Measurements from ENCODE around the gene RFX4.
"Not testable (repeated sequence)": the region's sequence is repeated elsewhere in the genome, so short reads cannot be mapped to it uniquely, and the experiment has no call there.

RFX4 gene

DNA sequence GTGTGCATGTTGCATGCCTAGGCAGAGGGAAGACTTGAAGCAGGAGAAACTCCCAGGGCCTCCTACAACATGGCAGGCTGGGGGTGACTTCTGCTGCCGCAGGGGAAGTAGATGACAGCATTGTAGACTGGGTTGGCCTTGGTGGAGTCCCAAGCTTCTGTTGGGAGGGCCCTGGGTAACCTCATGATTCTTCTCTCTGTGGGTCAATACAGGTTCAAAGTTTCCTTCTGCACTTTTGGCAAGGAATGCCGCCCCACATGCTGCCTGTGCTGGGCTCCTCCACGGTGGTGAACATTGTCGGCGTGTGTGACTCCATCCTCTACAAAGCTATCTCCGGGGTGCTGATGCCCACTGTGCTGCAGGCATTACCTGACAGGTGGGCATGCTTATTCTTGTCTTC, 113.3 kb downstream of the RFX4 start:
- DNase-seq: no peak

DNA sequence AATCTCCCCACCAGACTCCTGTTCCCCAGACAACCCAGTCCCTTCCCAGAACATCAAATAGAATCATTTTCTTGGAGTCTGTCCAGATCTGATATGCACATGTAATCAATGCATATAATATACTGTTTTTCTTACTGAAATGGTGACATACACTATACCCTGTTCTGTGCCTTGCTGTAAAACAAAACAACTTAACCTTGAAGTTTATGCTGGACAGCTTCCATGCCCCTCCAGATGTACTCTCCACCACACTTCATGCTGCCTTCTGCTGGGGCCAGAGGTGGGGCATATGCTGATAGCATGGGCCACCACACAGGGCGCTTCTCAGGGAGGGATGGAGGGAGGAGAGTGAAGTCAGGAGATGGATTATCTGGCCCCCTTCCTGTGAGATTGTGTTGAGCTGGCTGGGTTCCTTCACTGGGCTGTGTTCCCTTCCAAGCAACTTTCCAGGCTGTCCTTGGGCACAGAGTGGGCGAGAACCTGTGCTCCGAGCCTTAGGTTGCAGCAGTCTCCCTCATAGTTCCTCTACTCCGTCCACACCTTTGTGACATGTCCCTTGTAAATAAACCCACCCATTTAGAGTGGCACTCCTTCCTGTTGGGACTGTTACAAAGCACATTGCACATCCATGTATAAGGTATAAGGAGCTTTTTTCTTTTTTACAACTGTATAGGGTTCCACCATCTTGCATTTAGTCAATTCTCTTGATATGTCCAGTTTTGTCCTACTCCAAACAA, 114.0 kb downstream of the RFX4 start:
- no peak for DNase-seq

DNA sequence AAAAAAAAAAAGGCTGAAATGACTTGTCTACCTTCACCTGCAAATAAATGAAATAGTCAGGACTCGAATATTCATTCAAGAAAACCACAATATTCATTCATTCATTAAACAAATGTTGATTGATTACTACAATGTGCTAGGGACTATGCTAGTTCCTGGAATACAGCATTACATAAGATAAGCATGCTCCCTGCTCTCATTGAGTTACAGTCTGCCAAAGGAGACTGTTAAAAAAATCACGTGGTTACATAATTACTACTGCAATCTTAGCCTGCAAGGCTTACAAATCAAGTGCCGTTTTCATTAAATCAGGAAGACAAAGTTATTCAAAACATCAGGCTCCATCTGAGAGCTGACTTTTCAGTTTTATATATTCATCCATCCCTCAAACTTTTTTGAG, 121.3 kb downstream of the RFX4 start:
- no peak for DNase-seq

DNA sequence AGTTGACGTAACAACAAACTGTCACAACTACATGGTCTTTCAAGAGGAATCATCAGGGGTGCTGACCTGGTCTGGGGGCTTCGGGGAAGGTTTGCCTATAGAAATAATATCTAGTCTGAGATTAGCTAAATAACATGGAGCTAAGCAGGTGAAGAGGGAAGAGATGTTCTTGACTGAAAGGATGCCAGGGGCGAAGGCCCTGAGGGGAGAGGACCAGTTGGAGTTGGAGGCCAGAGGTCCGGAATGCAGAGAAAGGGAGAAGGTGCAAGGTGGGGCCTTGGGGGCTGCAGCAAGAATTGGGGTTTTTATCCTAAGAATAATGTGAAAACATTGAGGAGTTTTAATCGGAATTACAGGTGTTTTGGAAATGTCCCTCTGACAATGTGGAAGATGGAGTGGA, 123.2 kb downstream of the RFX4 start:
- DNase-seq: no peak

DNA sequence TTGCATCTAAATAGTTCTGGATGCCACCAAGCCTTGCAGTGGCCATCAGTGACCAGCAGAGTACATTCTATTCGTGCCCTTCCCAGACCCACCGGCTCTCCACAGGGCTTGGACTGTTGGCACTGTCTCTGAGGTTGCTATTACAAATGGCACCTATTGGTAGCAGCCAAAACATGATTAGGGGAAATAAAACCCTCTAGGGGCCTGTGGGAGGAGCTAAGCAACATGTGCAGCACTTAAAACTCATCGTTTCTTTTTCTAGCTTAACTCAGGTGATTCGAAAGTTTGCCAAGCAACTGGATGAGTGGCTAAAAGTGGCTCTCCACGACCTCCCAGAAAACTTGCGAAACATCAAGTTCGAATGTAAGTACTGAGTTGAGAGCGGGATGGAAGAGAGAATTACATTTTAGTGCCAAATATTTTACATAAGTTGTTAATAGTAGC, 126.3 kb downstream of the RFX4 start:
- DNase-seq: no peak

DNA sequence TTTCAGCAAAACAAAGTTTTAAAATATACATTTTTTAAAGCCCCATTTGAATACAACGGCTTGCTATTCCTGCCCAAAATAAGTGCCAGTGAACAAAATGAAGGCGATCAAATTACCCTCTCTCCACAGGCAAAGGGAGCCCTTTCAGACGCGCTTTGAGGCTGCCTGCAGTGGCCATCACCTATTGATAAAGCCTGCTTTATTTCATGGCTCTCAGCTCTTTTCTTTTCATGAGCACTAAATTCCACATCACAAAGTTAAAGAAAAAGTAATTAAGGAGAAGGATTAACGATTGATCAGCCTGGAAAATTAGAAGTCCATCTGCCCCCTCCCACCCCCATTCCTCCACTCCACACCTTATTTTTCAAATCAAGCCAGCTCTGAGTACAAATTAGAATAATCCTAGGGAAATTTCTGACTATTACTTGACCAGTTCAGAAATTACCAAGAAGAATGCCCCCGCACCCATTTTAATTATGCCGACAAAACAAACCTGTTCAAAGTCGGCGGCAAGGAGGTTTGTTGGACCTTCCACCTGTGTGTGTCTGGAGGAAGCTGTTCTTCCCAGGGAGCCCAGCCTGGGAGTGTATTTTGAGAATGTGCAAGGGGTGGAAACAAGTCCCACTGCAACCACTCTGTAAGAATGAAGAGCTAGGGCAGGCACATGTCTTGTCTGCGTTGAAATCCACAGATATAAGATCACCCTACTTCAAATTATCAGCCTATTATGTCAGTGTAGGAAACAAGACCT, 127.5 kb downstream of the RFX4 start:
- DNase-seq: no peak

DNA sequence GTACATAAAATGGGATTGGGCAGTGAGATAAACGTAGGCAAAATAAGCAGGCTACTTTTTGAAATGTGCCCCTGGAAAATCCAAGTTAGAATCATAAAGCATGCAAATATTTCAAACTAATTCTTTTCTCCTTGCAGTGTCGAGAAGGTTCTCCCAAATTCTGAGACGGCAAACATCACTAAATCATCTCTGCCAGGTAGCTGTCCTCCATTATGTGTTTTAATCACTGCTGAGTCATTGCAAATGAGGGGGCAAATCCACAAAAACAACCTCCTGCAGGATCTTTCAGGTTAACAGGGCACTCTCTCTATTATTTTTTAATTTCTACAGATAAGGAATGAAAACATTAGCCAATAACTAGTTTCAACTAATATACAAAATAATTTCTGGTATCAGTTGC, 128.5 kb downstream of the RFX4 start:
- DNase-seq: no peak

DNA sequence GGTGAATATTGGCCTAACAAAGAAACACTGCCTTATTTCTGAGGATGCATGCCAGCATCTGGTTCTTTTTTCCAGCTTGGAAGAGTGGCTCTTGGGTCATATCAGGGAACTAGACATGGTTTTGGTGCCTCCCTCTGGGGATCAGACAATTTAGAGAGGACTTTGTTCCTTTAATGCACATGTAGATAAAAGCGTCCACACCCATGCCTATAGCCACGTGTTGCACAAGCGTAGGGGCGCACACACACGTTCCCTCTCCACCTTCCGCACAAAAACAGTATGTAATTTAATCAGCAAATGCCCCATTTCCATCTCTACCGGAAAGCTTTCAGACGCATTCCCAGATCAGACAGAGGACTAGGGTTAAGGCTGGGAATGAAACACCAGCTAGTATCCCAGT, 130.0 kb downstream of the RFX4 start:
- DNase-seq: no peak

DNA sequence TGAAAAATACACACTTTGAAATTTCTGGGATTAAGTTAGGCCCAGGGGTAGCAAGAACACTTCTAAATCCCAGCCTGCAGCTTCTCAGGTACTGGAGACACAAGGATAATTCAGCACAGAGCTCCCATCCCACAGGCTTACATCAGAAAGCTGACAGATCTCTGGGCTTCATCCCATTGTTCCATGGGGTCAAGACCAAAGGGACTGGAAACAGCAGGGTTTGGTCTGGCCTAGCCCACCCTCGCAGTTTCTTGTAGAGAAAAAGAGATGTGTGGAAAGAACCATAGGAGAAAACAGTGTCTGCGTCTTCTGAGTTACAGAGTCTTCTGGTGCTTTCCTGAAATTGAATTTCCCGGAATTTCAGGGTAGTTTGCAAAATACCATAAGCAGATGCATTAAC, 132.1 kb downstream of the RFX4 start:
- DNase-seq: no peak

DNA sequence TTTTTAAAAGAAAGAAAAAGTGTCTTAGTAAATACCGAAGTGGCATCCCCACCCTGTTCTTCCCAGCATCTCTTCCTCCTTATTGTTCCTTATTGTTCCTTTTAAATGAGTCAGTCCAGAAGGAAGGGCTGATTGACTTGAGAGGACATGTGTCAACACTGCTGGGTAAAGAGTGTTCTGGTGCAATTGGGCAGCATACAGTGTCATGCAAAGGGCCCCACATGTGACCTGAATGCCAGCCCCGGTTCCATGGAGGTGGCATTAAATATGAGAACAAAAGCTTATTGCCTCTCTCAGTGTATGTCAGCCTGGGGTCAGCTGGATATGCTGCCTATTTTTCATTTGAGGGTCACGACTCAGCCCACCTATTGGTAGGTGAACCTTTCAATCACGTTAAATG, 132.8 kb downstream of the RFX4 start:
- no peak for DNase-seq

DNA sequence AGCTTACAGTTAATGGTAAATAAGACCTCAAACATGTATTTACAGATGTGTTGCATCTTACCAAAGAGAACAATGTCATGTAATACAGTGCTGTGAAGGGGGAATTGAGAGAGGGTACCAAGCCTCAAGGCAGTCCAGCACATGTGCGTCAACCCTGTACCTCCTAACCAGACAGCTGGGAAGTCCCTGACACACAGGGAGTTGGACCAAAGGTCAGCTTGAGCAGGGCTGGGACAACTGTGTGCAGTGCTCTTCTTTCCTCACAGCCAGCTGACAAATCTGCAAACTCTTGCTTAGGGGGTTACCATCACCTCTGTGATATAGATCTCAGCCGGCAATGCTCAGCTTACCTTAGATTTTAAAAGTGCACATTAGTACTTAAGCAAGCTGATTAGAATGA, 134.9 kb downstream of the RFX4 start:
- no peak for DNase-seq

DNA sequence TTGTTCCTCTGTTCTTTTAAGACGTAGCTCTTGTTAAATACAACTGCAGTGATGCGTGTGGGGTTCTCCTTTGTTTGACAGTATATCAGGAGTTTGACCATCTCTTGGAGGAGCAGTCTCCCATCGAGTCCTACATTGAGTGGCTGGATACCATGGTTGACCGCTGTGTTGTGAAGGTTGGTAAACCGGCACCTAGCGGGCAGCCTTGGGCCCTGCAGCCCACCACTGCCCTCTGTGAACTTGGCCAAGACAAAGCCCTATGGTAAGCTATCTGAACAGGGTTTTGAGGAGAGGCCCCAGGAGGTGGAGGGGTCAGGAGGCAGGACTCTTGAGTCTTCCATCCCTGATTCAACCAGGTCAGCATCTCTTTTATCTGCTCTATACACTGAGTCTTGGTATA, 137.1 kb downstream of the RFX4 start:
- DNase-seq: no peak

DNA sequence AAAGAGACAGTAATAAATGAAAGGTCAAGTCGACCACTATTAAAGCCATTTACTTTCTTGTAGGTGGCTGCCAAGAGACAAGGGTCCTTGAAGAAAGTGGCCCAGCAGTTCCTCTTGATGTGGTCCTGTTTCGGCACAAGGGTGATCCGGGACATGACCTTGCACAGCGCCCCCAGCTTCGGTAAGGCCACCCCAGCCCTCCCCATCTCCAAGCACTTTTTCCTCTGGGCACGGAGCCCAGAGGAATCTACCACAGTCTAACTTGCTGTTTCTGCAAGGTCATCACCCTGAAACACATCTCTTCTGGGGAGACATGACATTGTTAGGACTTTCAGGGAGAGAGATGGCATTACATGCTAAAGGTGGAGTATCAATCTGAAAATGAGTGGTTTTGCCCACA, 137.9 kb downstream of the RFX4 start:
- DNase-seq: no peak

DNA sequence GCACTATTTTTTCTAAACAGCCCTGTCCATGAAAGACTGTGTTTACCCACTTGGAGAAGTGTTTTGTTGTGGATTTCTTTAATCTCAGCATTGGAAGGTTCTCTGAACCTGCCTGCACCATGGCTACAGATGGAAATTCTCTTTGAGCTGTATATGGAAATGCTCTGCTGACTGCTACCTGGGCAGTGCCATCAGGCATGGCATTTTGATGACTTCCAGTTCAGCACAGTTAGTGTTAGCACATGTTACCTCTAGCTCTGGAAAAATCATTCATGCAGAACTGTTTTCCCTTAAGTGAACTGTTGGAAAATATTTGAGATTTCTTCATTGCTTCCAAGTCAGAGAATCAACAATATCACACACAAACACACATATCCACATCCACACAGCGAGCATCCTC, 139.1 kb downstream of the RFX4 start:
- no peak for DNase-seq

DNA sequence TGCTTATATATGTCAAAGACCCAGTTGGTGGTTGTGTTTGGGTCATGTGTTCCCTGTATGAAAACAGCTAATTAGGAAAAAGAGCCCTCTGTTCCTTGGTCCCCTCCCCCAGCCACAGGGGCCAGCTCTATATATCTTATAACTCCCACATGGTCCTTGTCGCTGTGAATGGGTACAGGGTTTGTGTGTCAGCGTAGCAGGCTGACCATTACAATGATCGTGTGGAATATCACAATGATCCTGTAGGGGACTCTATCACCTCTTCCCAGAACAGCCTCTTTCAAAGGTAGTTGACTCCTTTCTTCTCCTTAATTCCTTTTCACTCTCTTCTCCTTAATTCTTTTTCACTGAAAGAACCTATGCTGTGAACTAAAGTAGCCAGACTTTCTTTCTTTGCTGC, 140.0 kb downstream of the RFX4 start:
- DNase-seq: no peak

DNA sequence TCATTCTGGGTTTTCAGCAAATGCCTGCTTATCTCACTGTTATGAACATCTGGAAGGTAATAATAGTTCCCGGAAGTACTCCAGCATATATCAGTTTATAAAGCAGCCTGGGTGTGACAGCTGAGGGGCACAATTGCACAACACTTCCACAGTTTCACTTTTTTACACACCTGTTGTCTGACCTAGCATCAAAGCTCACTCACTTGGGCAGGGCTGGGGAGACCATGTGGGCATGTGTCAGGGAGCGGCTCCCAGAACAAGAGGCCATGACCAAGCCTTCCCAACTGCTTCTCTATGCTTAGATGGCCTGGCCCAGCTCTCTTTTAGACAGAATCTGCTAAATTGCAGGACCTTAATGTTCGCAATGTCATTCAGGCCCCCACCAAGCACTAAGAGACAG, 140.6 kb downstream of the RFX4 start:
- DNase-seq: no peak

DNA sequence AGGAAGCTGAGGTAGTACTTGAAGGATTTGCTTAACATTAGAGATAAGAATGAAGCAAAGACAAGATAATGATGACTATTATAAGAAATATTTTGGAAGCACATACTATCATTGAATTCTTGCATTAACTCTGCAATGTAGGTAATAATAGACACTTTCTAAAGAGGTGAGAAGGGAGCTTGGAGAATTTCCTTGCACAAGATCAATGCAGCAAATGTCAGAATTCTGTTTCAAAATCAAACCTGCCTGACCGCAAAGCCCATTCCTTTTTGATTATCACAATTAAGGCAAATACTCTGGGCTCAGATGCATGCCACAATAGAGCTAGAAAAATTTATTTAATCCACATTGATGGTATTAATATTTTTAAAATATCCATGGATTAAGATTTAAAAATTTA, 141.3 kb downstream of the RFX4 start:
- DNase-seq: no peak

DNA sequence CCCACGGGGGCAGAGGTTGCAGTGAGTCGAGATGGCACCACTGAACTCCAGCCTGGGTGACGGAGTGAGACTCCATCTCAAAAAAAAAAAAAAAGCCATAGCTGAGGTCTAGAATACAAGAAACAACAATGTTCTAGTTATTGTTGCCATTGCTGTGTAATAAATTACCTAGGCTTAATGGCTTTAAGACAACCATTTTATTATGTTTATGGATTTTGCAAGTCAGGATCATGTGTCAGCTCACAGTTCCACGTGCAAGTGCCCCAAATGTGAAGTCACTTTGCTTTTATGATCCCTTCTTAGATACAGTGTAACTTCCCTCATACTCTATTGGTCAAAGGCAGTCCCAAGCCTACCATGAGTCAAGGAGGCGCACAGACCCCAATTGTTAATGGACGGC, 142.1 kb downstream of the RFX4 start:
- no peak for DNase-seq

DNA sequence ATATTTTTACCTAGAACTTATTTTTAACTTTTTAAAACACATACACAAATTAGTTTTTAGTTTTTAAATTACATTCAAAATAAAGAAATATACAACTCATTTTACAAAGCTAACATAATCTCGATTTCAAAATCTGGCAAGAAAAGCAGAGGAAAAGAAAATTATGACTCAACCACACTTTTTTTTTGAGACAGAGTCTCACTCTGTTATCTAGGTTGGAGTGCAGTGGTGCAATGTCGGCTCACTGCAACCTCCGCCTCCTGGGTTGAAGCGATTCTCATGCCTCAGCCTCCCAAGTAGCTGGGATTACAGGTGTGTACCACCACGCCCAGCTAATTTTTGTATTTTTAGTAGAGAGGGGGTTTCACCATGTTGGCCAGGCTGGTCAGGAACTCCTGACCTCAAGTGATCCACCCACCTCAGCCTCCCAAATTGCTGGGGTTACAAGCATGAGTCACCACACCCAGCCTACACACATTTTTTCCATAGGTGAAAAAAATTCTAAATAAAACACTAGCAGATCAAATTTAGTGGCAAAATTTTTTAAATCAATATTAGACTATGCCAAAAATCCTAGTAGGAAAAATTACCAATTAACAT, 143.9 kb downstream of the RFX4 start:
- not testable (repeated sequence) for DNase-seq

DNA sequence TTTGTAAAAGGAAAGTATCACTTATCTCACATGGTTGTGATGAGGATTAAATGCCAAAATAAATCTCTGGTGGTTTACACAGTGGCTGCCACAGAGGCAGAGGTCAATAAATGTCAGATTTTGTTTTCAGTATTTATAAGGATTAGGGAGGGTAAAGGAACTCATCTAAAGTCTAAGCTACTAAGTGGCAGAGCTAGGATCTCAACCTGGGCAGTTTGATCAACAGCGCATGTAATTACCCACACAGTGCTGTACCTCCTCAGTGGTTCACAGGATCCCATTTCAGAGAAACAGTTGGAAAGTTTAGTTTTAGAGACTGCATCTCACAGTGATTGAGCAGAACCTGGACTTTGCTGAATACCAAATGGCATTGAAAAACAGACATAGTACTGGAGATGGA, 146.8 kb downstream of the RFX4 start:
- DNase-seq: no peak

DNA sequence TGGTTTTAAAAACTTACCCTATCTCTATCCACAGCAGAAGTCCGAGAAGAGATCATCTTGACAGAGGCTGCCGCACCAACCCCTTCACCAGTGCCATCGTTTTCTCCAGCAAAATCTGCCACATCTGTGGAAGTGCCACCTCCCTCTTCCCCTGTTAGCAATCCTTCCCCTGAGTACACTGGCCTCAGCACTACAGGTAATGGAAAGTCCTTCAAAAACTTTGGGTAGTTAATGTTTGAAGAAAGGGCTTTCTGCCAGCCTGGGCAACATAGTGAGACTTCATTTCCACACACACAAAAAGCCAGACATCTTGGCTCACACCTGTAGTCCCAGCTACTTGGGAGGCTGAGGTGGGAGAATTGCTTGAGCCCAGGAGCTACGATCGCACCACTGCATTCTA, 150.1 kb downstream of the RFX4 start:
- DNase-seq: no peak

DNA sequence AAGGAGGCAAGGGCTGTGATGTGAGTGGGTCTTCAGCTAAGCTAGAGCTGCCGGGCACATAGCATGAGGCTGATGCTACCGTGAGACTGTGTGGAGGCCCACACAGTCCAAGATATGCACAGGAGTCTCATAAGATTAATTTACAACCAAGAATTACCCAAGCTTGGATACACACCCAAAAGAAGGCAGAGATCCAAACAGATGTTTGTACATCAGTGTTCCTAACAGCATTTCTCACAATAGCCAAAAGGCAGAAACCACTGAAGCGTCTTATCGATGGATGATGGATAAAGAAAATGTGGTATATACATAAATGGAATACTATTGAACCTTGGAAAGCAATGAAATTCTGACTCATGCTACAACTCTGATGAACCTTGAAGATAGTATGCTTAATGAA, 150.9 kb downstream of the RFX4 start:
- DNase-seq: no peak

DNA sequence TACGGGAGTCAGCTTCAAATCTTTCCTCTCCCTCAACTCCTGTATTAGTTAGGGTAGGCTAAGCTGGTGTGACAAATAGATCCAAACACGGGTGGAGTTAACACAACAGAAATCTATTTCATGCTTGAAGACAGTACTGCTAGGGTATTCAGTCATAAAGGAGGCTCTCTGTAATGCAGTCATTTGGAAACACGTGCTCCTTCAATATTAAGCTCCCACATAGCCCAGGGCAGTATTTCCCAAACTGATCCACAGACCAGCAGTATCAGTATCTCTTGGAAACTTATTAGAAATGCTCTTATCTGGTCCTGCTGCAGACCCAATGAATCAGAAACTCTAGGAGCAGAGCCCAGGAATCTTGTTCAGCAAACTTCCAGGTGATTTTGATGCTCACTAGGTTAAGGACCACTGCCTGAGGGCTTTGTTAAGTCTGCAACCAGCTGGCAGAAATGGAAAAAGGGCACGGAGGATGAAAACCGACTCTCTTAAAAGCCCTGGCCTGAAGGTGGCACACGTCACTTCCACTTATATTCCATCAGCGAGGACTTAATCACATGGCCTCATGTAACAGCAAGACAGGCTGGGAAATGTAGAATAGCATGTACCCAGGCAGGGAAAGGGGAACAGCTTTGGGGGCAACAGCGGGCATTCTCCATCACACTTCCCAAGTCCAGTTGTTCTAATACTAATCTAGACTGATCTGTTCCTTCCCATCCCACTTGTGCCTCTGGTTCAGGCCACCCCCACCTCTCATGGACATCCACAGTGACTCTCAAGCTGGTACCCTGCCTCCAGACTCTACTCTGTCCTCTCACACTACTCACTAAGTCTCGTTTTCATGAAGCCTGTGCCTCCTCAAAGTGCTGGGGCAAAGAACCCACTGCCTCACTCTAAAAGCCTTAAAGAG, 153.5 kb downstream of the RFX4 start:
- no peak for DNase-seq

Measured in SHP77 treated with DMSO at 0.1 percent for 48 hours (cell line).